Measurements from ENCODE around the gene PKNOX1. TPM values are rescaled to one million over a fixed set of nuclear protein-coding genes. Genes with fewer than 3 reads are reported as not detected.
"Not testable (repeated sequence)": the region's sequence is repeated elsewhere in the genome, so short reads cannot be mapped to it uniquely, and the experiment has no call there.

Gene PKNOX1
- total RNA-seq, 1 donor from 2014 or later, result 11.2 TPM

DNA sequence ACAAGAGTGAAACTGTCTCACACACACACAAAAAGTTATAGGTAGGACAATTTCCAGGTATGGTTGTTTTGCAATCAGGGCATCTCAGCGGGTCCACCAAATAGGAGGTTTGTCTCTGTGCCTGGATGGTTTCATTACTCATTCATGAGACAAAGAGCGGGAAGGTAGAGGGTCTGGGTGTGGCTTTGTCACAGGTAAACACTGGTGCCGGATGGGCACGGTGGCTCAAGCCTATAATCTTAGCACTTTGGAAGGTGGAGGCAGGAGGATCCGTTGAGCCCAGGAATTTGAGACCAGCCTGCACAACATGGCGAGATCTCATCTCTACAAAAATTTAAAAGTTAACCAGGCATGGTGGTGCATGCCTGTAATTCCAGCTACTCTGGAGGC lies 32.7 kb upstream of the PKNOX1 start:
- Histone ChIP-seq H3K4me3 (no peak overlapping the region), H3K9me3 (no peaks in the 10 kb centered on the region), H3K27ac (no peak overlapping the region), H3K36me3 (no peaks in the 10 kb centered on the region), H3K27me3 (no peaks in the 10 kb centered on the region), H3K4me1 (peaks cover 2% of the 10 kb centered on the region in 2 donors)
- DNase-seq (ENCODE audit: low spot score in 2 of 2), result no peak
- TF ChIP-seq, protein P1, sequence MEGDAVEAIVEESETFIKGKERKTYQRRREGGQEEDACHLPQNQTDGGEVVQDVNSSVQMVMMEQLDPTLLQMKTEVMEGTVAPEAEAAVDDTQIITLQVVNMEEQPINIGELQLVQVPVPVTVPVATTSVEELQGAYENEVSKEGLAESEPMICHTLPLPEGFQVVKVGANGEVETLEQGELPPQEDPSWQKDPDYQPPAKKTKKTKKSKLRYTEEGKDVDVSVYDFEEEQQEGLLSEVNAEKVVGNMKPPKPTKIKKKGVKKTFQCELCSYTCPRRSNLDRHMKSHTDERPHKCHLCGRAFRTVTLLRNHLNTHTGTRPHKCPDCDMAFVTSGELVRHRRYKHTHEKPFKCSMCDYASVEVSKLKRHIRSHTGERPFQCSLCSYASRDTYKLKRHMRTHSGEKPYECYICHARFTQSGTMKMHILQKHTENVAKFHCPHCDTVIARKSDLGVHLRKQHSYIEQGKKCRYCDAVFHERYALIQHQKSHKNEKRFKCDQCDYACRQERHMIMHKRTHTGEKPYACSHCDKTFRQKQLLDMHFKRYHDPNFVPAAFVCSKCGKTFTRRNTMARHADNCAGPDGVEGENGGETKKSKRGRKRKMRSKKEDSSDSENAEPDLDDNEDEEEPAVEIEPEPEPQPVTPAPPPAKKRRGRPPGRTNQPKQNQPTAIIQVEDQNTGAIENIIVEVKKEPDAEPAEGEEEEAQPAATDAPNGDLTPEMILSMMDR (IDR thresholded peaks at IDR 0.05), result no peak
- intact Hi-C loops (cut with DNase I), result loop anchor here (2.0 kb wide), 1 partner anchor 49 kb away; the partner anchor contains the start of gene NDUFV3

GRCh38 chr21:42942244-42942643 lies 32.1 kb upstream of the PKNOX1 start:
- TF ChIP-seq, protein P1 (IDR thresholded peaks at IDR 0.05), result no peak
- no peak for DNase-seq (ENCODE audit: low spot score in 2 of 2)

GRCh38 chr21:42949094-42949755 lies 25.1 kb upstream of the PKNOX1 start:
- DNase-seq (ENCODE audit: low spot score in 2 of 2); intact Hi-C loops (cut with DNase I); H3K4me1 ChIP-seq; H3K9me3 ChIP-seq; H3K27ac ChIP-seq; H3K4me3 ChIP-seq; H3K27me3 ChIP-seq; H3K36me3 ChIP-seq: not testable (repeated sequence)

More at GRCh38 chr21:42942244-42942643, 32.1 kb upstream of the PKNOX1 start:
- no peaks in the 10 kb centered on the region for H3K27me3 ChIP-seq
- intact Hi-C loops (cut with DNase I), result no loop called here
- H3K9me3 ChIP-seq, result no peaks in the 10 kb centered on the region
- H3K36me3 ChIP-seq, result no peaks in the 10 kb centered on the region
- H3K4me1 ChIP-seq, result peaks cover 2% of the 10 kb centered on the region in 2 donors
- no peak overlapping the region for H3K27ac ChIP-seq
- H3K4me3 ChIP-seq, result no peak overlapping the region

- H3K27me3 ChIP-seq; H3K4me1 ChIP-seq; H3K27ac ChIP-seq; intact Hi-C loops (cut with DNase I); H3K4me3 ChIP-seq; DNase-seq (ENCODE audit: low spot score in 2 of 2); H3K36me3 ChIP-seq; H3K9me3 ChIP-seq: not testable (repeated sequence)
These were observed 23.2 kb upstream of the PKNOX1 start for GRCh38 chr21:42951193-42951592.

GRCh38 chr21:42956824-42957630 lies 17.3 kb upstream of the PKNOX1 start:
- Histone ChIP-seq H3K4me3 (no peak overlapping the region), H3K4me1 (no peaks in the 10 kb centered on the region), H3K36me3 (no peaks in the 10 kb centered on the region), H3K27ac (no peak overlapping the region), H3K9me3 (no peaks in the 10 kb centered on the region), H3K27me3 (no peaks in the 10 kb centered on the region)
- TF ChIP-seq, protein P1 (IDR thresholded peaks at IDR 0.05), result no peak
- DNase-seq (ENCODE audit: low spot score in 2 of 2), result no peak
- intact Hi-C loops (cut with DNase I), result no loop called here

- H3K4me1 ChIP-seq; H3K27ac ChIP-seq; H3K36me3 ChIP-seq; DNase-seq (ENCODE audit: low spot score in 2 of 2); H3K27me3 ChIP-seq; H3K9me3 ChIP-seq; H3K4me3 ChIP-seq; intact Hi-C loops (cut with DNase I): not testable (repeated sequence)
These were observed 16.2 kb upstream of the PKNOX1 start for GRCh38 chr21:42958122-42958521.

DNA sequence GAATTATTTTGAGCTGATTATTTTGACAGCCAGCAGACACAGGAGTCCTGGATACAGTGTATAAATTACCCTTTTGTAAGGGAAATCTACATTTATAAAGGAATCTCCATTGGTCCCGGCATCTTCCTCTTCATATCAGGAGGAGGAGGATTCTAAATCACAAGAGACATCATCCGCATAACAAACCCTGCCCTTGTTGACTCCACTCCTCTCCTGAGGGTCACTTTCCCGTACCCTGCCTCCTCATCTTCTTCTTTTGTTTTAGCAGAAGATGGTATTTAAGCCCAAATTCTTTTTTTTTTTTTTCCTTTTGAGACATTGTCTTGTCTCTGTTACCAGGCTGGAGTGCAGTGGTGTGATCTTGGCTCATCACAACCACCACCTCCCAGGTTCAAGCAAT lies 14.6 kb upstream of the PKNOX1 start:
- no peaks in the 10 kb centered on the region for H3K9me3 ChIP-seq
- no peak overlapping the region for H3K27ac ChIP-seq
- H3K27me3 ChIP-seq, result no peaks in the 10 kb centered on the region
- no peaks in the 10 kb centered on the region for H3K4me1 ChIP-seq
- TF ChIP-seq, protein P1 (IDR thresholded peaks at IDR 0.05), result no peak
- DNase-seq (ENCODE audit: low spot score in 2 of 2), result no peak
- H3K4me3 ChIP-seq, result no peak overlapping the region
- intact Hi-C loops (cut with DNase I), result no loop called here
- H3K36me3 ChIP-seq, result no peaks in the 10 kb centered on the region

All from ascending aorta (tissue), 2 donors.